ENCODE data around the gene ZNF536.

DNA sequence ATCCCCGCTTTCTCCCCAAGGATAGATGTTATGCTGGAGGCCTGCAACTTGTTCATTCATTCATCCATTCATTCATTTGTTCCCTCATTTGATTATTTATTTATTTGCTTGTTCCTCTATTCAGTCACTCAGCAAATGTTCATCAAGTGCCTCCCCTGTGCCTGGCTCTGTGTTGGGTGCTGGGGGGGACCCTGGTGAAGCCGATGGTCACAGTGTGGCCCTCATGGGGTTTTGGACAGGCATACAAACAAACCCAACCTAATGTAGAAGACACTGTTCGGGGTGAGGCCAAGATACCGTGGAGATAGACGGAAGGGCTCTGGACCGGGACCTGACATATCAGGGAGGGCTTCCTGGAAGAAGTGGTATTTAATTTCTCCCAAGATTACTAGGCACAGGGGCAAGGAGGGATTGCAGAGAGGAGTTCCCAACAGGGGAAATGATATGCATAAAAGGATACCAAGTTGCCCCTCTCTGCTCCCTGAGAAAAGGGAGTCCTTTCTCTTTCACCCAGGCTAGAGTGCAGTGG is 58.1 kb downstream of the ZNF536 start:
- no peak for TF ChIP-seq CTCF (IDR thresholded peaks at IDR 0.05)
- no peak for TF ChIP-seq POLR2A (IDR thresholded peaks at IDR 0.05)

All from Peyer's patch (tissue), 4 donors.